GM21737 (cell line): ENCODE measurements around the gene POU2AF3.
"Not testable (repeated sequence)": the region's sequence is repeated elsewhere in the genome, so short reads cannot be mapped to it uniquely, and the experiment has no call there.

Experiments
- ATAC-seq: cut with Tn5 transposase; IDR thresholded peaks from one replicate; pipeline ENCODE4 v1.9.1; 2021; ENCODE audit warnings: mild to moderate bottlenecking, moderate library complexity; ENCODE audit not compliant: unreplicated experiment

POU2AF3 gene

DNA sequence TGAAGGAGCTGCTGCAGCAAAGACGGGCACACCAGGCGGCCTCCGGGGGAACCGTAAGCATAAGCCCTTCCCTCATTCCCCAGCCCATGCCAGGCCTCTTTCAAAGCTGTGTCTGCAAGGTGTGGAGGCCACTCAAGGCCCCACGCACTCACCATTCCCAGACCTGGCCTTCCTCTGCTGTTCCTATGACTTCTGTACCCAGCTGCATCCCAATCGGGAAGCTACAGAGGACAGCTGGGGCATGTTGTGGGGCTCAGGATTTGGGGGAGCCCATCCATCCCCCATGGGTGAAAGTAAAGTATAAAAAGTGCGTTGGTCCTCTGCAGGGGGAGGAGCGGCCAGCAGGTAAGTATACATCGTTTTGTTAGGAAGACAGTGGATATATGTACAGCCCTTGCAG, 2.2 kb downstream of the POU2AF3 start:
- no peak for ATAC-seq

DNA sequence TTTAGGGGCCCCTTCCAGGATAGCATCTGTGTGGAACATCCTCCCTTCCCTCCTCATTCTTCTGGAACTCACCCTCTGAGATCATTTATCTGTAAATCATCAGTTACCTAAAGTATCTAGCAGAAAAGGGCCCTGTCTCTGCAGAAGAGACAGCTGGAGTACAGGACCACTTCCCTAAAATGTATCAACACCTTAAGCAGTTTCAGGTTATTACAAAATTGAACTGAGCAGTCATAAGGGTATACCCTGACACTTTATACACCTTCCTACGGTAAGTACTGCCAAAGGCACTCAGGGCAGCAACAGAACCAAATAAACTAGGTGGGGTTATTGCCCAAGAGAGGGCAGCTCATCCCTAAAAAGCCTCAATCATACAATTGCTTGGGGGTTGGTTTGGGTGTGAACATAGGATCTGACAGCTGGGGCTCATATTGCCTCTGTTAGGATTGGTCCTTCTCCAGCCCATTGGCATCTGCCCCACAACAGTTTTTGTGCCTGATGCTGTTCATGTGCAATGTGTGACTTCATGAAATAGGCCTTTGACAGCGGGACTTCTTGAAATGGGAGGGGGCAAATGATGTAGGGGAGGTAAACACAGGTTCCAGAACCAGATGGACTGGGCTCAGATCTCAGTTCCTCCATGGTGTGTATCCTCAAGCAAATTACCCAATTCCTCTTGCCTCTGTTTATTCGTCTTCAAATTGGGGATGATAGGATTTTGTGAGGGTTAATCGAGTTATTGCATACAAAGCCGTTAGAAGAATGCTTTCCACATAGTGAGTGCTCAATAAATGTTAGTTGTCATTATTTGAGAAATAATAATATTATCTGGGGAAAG, 2.9 kb downstream of the POU2AF3 start:
- no peak for ATAC-seq

DNA sequence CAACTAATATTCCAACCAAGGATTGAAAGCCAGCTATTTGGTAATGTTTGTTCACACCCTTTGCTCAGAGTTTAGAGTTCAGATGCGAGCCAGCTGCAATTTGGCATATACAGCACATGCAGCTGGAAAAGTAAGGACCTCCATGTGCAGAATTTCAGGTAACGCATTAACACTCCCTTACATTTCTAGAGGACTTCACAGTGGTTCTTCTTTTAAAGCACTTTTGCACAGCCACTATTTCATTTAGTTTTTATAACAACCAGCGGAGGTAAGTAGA, 3.4 kb downstream of the POU2AF3 start:
- ATAC-seq: no peak

DNA sequence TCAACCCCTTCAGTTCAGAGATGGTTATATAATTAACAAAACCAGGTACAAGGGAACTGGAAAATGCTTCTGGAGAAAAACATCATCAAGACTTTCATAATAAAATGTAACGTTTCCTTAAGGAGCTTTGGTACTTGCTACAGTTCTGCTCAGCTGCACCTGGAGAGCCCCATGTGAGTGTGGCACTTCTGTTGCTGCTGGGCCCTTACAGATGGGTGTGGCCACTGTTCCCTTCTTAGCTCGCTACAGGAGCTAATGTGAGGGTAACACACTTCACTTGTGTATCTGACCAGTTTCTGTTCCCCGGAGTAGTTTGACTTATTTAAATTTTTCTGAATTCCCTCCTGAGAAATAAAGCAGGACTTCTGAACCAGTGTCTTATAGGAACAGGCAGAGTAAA, 4.0 kb downstream of the POU2AF3 start:
- no peak for ATAC-seq

DNA sequence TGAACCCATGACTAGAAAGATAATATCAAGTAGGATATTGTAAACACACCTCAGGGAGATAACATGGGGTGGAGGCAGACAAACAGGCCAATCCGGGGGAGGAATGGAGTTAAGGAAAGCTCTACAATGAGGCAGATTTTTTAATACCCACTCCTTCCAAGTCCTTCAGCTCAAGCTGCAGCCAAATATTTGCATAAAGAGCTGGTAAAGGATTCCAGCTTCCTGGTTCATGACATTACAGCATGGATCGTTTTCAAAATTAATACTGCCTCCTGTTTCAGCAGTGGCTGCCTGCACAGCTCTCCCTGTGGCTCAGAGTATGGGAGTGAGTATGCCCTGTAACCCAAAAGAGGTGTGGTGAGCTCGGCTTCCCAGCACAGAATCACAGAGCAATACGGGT, 5.1 kb downstream of the POU2AF3 start:
- no peak for ATAC-seq

DNA sequence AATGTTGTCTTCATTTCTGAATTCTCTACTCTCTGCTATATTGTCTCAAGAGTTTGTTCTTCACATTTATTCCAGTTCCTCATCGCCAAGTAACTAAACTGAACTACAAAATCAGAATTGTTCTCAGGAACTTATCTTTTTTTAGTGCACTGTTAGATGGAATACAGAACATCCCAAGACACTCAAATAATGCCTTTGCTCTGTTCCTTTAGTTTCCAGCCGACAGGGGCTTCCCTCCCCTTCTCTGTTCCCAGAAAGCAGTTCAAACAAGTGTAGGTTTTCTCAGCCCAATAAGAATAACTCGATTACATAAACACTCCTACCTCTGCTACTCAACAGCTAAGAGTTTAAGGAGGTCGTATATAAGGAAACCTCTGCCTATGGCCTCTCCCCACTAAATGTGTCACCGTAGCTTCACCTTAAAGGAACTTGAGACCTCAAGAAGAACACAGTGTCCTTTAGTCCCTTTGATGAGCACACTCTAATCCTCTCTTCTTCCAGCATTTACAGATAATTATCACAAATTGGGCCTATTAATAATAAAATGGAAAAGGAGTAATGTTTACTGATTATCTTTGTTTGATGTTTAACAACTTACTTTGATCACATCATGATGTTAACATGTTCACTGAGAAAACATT, 6.9 kb downstream of the POU2AF3 start:
- no peak for ATAC-seq

DNA sequence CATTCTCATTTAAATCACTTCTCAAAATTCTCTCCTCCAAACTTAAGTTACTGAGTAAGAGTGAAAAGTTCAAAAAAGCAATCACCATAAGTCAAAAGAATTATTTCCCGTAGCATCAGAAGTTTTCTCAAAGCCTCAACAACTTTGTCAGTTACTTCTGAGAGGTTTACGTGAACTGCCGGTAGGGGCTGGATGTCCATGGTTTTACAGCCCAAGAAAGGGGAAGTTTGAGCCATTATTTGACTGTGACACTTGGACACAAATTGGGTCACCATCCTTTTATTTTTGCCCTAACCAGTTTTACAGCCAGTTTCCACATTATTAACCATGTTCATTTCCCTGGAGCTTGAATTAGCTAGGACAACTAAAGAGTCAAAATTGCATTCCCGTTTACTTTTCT, 7.5 kb downstream of the POU2AF3 start:
- ATAC-seq: no peak

DNA sequence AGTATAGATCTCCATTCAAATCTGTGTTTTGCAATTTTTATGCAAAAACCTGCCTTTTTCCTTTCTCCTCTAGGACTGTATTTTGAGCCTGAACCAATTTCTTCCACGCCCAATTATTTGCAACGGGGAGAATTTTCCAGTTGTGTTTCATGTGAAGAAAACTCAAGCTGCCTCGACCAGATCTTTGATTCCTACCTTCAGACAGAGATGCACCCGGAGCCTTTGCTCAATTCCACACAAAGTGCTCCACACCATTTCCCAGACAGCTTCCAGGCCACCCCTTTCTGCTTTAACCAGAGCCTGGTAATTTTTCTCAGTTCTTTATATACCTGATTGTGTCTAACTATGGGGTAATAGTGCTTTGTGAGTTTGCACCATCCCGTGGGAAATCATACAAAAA, 8.0 kb downstream of the POU2AF3 start:
- no peak for ATAC-seq

DNA sequence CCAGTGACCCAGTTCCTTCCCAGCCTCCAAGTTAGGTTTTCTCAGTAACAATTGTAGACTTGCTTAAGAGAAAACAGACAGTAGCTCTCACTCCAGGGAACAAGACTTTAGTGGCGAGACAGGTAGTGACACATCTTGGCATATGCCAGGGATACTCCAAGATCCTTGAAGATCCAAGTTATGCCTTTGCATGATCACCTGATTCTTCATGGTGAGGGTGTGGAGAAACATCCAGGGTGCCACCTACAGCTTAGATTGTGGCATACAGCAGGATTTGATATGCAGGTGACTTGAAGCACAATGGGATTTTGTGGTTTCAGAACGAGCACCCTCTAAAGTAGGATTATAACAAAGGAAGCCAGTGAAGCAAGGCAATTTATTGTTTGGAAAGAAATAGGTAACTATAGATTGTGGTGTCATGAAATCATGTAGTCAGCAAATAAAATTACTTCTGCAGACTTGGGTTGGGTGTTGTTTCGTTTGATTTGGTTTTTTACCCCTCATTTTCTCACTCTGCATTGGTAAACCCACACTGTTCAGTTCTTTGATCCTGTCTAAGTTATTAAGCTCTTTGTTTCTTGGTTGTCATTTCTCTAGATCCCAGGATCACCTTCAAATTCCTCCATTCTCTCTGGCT, 9.2 kb downstream of the POU2AF3 start:
- ATAC-seq: no peak

DNA sequence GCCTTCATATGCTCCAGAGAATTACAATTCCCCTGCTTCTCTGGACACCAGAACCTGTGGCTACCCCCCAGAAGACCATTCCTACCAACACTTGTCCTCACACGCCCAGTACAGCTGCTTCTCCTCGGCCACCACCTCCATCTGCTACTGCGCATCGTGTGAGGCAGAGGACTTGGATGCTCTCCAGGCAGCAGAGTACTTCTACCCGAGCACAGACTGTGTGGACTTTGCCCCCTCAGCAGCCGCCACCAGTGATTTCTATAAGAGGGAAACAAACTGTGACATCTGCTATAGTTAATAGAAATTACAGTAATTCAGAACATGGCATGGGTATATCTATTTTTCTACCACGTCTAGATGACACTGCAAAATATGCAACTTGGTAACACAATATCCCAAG, 9.8 kb downstream of the POU2AF3 start:
- no peak for ATAC-seq

DNA sequence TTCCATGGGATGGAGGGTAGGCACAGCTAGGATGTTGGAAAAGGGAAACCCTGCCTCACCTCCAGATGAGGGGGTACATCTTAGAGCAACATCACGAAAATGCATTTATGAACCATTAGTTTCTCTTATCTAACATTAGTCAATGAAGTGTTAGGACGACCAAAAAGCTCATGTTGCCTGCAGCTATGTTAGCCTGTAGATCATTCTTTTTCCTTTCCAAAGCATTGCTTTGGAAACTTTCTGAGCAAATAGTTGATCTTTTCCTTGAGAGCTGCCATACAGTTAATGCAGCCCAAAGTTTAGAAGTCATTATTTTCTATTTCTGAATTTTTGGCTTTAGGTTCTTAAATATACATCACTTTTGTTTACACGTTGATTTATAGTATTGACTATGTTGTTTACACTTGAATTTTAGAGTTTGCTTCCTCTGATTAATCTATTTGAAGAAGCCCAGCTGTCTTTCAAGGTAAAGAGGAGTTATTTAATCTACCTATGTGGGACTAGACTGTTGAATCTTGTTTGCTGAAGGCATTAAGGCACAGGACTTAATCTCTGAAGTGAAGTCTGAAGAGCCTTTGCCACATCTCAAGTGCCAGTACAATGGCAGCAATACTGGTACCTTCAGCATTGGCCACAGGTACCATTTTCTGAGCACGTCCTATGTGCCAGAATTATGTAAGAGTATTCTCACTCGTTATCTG, 11.0 kb downstream of the POU2AF3 start:
- no peak for ATAC-seq

DNA sequence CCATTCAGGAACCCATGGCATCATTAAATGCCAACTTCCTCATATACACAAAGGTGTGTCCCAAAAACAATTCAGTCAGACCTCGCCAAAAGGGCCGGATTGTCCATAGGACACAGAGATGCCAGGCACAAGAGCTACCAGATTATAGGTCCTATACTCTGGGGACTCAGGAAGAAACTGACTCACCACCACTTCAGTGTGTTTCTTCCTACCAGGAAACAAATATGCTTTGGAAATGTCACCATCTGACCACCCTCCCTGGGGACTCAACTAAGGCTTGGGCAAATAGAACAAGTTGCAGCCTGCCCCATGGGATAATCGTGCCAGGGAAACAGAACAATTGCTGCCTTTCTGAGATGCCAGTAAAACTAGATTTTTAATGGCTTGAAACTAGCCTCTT, 11.7 kb downstream of the POU2AF3 start:
- ATAC-seq: no peak

DNA sequence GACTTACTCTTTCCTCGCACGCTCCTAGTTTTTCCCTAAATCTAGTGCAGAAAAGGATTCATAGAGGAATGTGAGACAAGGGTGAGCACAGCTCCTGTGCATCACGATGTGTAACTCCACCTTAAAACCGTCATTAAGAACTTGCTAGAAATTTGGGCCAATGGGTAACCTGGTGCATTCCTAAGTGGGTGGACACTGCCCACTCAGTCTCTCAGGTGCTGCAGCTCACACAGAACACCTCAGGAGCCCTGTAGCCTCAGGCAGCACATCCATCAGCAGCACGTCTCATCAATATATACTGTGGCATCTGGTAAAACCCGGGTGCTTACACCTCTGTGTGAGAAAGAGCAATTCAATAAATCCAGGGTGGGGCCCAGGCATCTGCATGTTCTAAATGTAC, 12.4 kb downstream of the POU2AF3 start:
- no peak for ATAC-seq

DNA sequence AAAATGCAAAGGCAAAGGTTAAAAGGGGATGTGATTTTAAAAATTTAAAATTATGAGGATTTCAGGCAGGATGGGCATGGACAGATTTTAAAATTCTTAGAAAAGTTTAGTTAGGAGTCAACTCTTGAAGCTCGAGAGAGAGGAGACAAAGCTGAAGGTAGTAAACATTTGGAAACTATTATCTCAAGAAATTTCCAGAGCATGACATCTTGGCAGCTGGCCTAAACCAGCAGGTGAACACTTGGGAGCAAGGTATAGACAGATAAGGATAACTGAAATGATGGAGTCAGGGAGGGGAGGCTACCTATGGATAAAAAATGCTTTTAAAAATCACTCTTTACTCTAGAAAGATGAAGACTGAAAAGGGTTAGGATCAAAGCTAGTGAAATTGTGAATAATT, 13.7 kb downstream of the POU2AF3 start:
- no peak for ATAC-seq

DNA sequence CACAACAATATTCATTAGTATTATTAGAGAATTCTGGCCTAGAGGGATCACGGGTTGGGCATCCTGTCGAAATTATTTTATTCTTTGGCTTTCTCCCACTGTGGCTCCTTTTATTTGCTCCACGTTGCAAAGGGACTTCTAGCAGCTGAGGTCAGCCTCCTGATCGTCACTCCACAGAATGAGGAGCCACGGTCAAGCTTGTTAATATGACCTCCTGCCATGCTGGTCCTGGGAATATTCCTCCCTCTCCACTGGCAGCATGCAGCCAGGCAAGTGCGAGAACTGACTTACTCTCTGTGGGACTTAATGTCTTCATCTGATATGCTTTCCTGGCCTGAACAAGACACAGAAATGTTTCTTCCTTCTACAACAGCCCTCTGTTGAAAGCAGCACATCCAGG, 20.9 kb downstream of the POU2AF3 start:
- ATAC-seq: no peak

DNA sequence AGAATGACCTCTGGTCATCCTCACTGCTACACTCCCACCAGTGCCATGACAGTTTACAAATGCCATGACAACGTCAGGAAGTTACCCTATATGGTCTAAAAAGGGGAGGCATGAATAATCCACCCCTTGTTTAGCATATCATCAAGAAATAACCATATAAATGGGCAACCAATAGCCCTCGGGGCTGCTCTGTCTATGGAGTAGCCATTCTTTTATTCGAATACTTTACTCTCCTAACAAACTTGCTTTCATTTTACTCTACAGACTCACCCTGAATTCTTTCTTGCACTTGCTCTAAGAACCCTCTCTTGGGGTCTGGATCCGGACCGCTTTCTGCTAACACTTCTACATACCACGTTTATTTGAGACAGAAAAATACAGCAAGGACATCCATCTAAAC, 21.9 kb downstream of the POU2AF3 start:
- not testable (repeated sequence) for ATAC-seq

DNA sequence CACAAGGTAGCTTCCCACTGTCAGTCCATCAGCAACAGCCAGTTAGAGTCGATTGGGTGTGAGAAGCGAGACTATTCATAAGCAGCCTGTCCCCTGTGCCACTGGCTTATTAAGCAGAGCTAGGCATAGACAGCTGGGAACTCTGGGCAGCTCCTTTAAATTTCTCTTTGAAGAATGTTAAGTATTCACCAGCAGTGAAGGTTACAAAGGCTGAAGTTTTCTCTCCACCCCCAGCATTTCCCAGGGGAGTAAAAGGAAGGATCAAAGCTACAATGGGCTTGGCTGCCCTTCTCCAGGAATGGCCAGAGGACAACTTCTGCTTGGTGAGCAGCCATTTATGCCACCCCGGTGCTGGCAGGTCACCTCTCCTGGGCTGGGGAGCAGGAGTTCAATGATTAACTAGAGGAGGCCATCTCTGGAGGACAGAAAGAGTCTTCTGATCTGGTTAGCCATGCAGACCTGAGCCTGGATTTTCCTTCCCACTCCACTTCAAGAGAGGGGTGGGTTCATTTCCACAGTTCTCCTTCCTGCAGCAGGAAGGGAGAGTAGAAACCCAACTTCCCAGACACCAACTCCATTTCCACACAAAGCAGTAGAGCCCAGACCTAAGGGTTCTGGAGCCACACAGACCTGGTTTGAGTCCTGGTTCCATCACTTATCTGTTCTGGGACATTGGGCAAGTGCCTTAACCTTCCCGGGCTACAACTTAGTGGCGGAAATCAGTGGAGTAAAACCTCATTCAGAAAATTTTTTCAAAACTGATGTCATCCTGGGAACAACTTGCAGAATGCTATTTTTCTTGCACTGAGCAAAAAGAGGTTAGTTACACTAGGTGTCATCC, 22.6 kb downstream of the POU2AF3 start:
- ATAC-seq: no peak

DNA sequence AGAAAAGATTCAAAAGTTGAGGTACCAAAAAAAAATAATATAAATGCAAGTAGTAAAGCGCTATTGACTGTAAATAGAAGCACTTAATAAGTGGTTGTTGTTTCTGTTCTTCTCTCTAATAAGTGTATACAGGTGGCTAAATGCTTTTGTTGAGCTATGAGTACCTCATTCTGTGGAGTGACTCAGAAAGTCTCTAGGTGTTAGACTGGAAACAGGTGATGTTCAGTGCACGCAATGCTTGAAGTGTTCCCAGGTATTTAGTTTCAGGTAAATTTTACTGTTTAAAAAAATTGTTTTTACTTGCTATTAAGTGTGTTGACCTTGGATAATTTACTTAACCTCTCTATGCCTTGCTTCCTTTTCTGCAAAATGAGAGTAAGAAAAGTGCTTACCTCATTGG, 24.2 kb downstream of the POU2AF3 start:
- no peak for ATAC-seq

DNA sequence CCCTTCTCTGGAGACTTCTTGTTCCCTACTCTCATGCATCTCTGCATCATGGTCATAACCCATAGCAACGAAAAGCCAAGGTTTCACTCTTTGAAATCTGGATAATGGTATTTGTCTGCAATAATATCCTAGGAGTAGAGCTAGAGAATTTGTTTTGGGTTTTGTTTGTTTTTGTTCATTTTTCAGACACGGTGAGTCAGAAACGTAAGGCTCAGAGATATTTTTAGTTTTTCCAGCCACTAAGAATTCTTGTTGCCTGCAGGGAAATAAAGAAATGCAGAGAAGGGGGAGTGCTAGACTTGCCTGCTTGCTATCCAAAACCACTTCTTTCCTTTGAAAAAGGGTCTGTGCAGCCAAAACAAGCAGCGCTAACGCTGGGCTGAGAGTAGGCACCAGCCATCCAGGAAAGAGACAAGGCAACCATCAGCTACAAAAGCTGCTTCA, 26.0 kb downstream of the POU2AF3 start:
- no peak for ATAC-seq

DNA sequence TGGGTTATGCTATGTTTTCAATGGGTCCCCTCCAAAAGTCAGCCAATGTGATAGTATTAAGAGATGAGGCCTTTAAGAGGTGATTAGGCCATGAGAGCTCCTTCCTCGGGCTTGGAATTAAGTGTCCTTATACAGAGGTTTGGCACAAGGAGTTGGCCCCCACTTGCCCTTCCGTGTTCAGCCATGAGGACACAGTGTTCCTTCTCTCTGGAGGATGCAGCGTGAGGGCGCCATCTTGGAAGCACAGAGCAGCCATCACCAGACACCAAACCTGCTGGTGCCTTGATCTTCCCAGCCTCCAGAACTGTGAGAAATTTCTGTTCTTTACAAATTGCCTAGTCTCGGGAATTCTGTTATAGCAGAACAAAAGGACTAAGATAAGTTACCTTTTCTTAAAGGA, 26.9 kb downstream of the POU2AF3 start:
- no peak for ATAC-seq

DNA sequence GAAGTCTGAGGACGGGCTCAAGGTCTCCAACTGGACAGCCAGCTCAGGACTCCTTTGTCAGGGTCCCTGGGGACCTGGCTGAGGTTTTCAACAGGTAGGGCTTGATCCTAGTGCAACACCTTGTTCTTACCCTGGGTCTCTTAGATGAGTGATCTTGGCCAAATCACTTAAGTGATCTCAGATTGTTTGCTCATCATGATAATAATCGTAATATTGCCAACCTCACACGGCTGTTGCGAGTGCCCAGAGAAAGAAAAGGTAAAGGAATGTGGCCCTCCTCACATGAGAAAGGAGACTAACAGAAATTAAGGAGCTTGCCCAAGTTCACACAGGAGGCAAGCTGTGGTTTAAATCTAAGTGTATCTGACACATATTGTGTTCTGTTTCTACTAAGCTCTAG, 28.5 kb downstream of the POU2AF3 start:
- ATAC-seq: no peak
